ENCODE measurements around the gene NLGN1.

Gene NLGN1

GRCh38 chr3:173773800-173774199 lies 376.3 kb downstream of the NLGN1 start:
- Histone ChIP-seq H3K9me3 (ENCODE audit: low read length) (no peaks in the 10 kb centered on the region), H3K36me3 (ENCODE audit: insufficient read depth, low read length) (no peaks in the 10 kb centered on the region), H3K27ac (ENCODE audit: low read depth, low read length) (no peak overlapping the region), H3K4me3 (ENCODE audit: low read depth in 1 of 2, low read length in 2 of 2) (no peak overlapping the region), H3K9ac (ENCODE audit: low read length) (no peak overlapping the region), H3K27me3 (ENCODE audit: control insufficient read depth in 1 of 2, insufficient read depth in 2 of 2, low read length in 2 of 2) (no peaks in the 10 kb centered on the region), H3K4me1 (ENCODE audit: insufficient read depth, low read length) (no peaks in the 10 kb centered on the region)

GRCh38 chr3:173774294-173774693 lies 376.8 kb downstream of the NLGN1 start:
- Histone ChIP-seq H3K9me3 (ENCODE audit: low read length) (no peaks in the 10 kb centered on the region), H3K4me3 (ENCODE audit: low read depth in 1 of 2, low read length in 2 of 2) (no peak overlapping the region), H3K27ac (ENCODE audit: low read depth, low read length) (no peak overlapping the region), H3K27me3 (ENCODE audit: control insufficient read depth in 1 of 2, insufficient read depth in 2 of 2, low read length in 2 of 2) (no peaks in the 10 kb centered on the region), H3K36me3 (ENCODE audit: insufficient read depth, low read length) (no peaks in the 10 kb centered on the region), H3K9ac (ENCODE audit: low read length) (no peak overlapping the region), H3K4me1 (ENCODE audit: insufficient read depth, low read length) (no peaks in the 10 kb centered on the region)

GRCh38 chr3:173778251-173778650 lies 380.7 kb downstream of the NLGN1 start:
- no peaks in the 10 kb centered on the region for H3K4me1 ChIP-seq (ENCODE audit: insufficient read depth, low read length)
- H3K27me3 ChIP-seq (ENCODE audit: control insufficient read depth in 1 of 2, insufficient read depth in 2 of 2, low read length in 2 of 2) = no peaks in the 10 kb centered on the region
- H3K27ac ChIP-seq (ENCODE audit: low read depth, low read length) = no peak overlapping the region
- no peaks in the 10 kb centered on the region for H3K36me3 ChIP-seq (ENCODE audit: insufficient read depth, low read length)
- H3K9me3 ChIP-seq (ENCODE audit: low read length) = no peaks in the 10 kb centered on the region
- no peak overlapping the region for H3K4me3 ChIP-seq (ENCODE audit: low read depth in 1 of 2, low read length in 2 of 2)
- H3K9ac ChIP-seq (ENCODE audit: low read length) = no peak overlapping the region

GRCh38 chr3:173780067-173780466 lies 382.5 kb downstream of the NLGN1 start:
- Histone ChIP-seq H3K9me3 (ENCODE audit: low read length) (no peaks in the 10 kb centered on the region), H3K27ac (ENCODE audit: low read depth, low read length) (no peak overlapping the region), H3K9ac (ENCODE audit: low read length) (no peak overlapping the region), H3K4me1 (ENCODE audit: insufficient read depth, low read length) (no peaks in the 10 kb centered on the region), H3K36me3 (ENCODE audit: insufficient read depth, low read length) (no peaks in the 10 kb centered on the region), H3K27me3 (ENCODE audit: control insufficient read depth in 1 of 2, insufficient read depth in 2 of 2, low read length in 2 of 2) (no peaks in the 10 kb centered on the region), H3K4me3 (ENCODE audit: low read depth in 1 of 2, low read length in 2 of 2) (no peak overlapping the region)

GRCh38 chr3:173785004-173785403 lies 387.5 kb downstream of the NLGN1 start:
- Histone ChIP-seq H3K9ac (ENCODE audit: low read length) (no peak overlapping the region), H3K27ac (ENCODE audit: low read depth, low read length) (no peak overlapping the region), H3K4me1 (ENCODE audit: insufficient read depth, low read length) (no peaks in the 10 kb centered on the region), H3K27me3 (ENCODE audit: control insufficient read depth in 1 of 2, insufficient read depth in 2 of 2, low read length in 2 of 2) (no peaks in the 10 kb centered on the region), H3K36me3 (ENCODE audit: insufficient read depth, low read length) (no peaks in the 10 kb centered on the region), H3K4me3 (ENCODE audit: low read depth in 1 of 2, low read length in 2 of 2) (no peak overlapping the region), H3K9me3 (ENCODE audit: low read length) (no peaks in the 10 kb centered on the region)

GRCh38 chr3:173789530-173790162 lies 392.1 kb downstream of the NLGN1 start:
- no peak overlapping the region for H3K4me3 ChIP-seq (ENCODE audit: low read depth in 1 of 2, low read length in 2 of 2)
- H3K36me3 ChIP-seq (ENCODE audit: insufficient read depth, low read length) = no peaks in the 10 kb centered on the region
- no peak overlapping the region for H3K27ac ChIP-seq (ENCODE audit: low read depth, low read length)
- H3K4me1 ChIP-seq (ENCODE audit: insufficient read depth, low read length) = no peaks in the 10 kb centered on the region
- H3K27me3 ChIP-seq (ENCODE audit: control insufficient read depth in 1 of 2, insufficient read depth in 2 of 2, low read length in 2 of 2) = no peaks in the 10 kb centered on the region
- H3K9ac ChIP-seq (ENCODE audit: low read length) = no peak overlapping the region
- no peaks in the 10 kb centered on the region for H3K9me3 ChIP-seq (ENCODE audit: low read length)

GRCh38 chr3:173793963-173794362 lies 396.4 kb downstream of the NLGN1 start:
- no peaks in the 10 kb centered on the region for H3K36me3 ChIP-seq (ENCODE audit: insufficient read depth, low read length)
- no peaks in the 10 kb centered on the region for H3K4me1 ChIP-seq (ENCODE audit: insufficient read depth, low read length)
- H3K27ac ChIP-seq (ENCODE audit: low read depth, low read length) = no peak overlapping the region
- H3K9ac ChIP-seq (ENCODE audit: low read length) = no peak overlapping the region
- H3K4me3 ChIP-seq (ENCODE audit: low read depth in 1 of 2, low read length in 2 of 2) = no peak overlapping the region
- no peaks in the 10 kb centered on the region for H3K9me3 ChIP-seq (ENCODE audit: low read length)
- H3K27me3 ChIP-seq (ENCODE audit: control insufficient read depth in 1 of 2, insufficient read depth in 2 of 2, low read length in 2 of 2) = no peaks in the 10 kb centered on the region

GRCh38 chr3:173796405-173796804 lies 398.9 kb downstream of the NLGN1 start:
- no peaks in the 10 kb centered on the region for H3K4me1 ChIP-seq (ENCODE audit: insufficient read depth, low read length)
- no peak overlapping the region for H3K9ac ChIP-seq (ENCODE audit: low read length)
- no peaks in the 10 kb centered on the region for H3K9me3 ChIP-seq (ENCODE audit: low read length)
- H3K36me3 ChIP-seq (ENCODE audit: insufficient read depth, low read length) = no peaks in the 10 kb centered on the region
- no peak overlapping the region for H3K27ac ChIP-seq (ENCODE audit: low read depth, low read length)
- H3K4me3 ChIP-seq (ENCODE audit: low read depth in 1 of 2, low read length in 2 of 2) = no peak overlapping the region
- H3K27me3 ChIP-seq (ENCODE audit: control insufficient read depth in 1 of 2, insufficient read depth in 2 of 2, low read length in 2 of 2) = no peaks in the 10 kb centered on the region

- no peak overlapping the region for H3K4me3 ChIP-seq (ENCODE audit: low read depth in 1 of 2, low read length in 2 of 2)
- H3K4me1 ChIP-seq (ENCODE audit: insufficient read depth, low read length) = no peaks in the 10 kb centered on the region
- no peaks in the 10 kb centered on the region for H3K36me3 ChIP-seq (ENCODE audit: insufficient read depth, low read length)
- H3K27ac ChIP-seq (ENCODE audit: low read depth, low read length) = no peak overlapping the region
- no peaks in the 10 kb centered on the region for H3K9me3 ChIP-seq (ENCODE audit: low read length)
- no peak overlapping the region for H3K9ac ChIP-seq (ENCODE audit: low read length)
- no peaks in the 10 kb centered on the region for H3K27me3 ChIP-seq (ENCODE audit: control insufficient read depth in 1 of 2, insufficient read depth in 2 of 2, low read length in 2 of 2)
Observed at GRCh38 chr3:173796890-173797289, 399.3 kb downstream of the NLGN1 start.

GRCh38 chr3:173799060-173799816 lies 401.7 kb downstream of the NLGN1 start:
- Histone ChIP-seq H3K36me3 (ENCODE audit: insufficient read depth, low read length) (no peaks in the 10 kb centered on the region), H3K27me3 (ENCODE audit: control insufficient read depth in 1 of 2, insufficient read depth in 2 of 2, low read length in 2 of 2) (no peaks in the 10 kb centered on the region), H3K9ac (ENCODE audit: low read length) (no peak overlapping the region), H3K9me3 (ENCODE audit: low read length) (no peaks in the 10 kb centered on the region), H3K4me1 (ENCODE audit: insufficient read depth, low read length) (no peaks in the 10 kb centered on the region), H3K4me3 (ENCODE audit: low read depth in 1 of 2, low read length in 2 of 2) (no peak overlapping the region), H3K27ac (ENCODE audit: low read depth, low read length) (no peak overlapping the region)

GRCh38 chr3:173800154-173800553 lies 402.6 kb downstream of the NLGN1 start:
- Histone ChIP-seq H3K4me3 (ENCODE audit: low read depth in 1 of 2, low read length in 2 of 2) (no peak overlapping the region), H3K36me3 (ENCODE audit: insufficient read depth, low read length) (no peaks in the 10 kb centered on the region), H3K4me1 (ENCODE audit: insufficient read depth, low read length) (no peaks in the 10 kb centered on the region), H3K9me3 (ENCODE audit: low read length) (no peaks in the 10 kb centered on the region), H3K9ac (ENCODE audit: low read length) (no peak overlapping the region), H3K27me3 (ENCODE audit: control insufficient read depth in 1 of 2, insufficient read depth in 2 of 2, low read length in 2 of 2) (no peaks in the 10 kb centered on the region), H3K27ac (ENCODE audit: low read depth, low read length) (no peak overlapping the region)

GRCh38 chr3:173814809-173815208 lies 417.3 kb downstream of the NLGN1 start:
- H3K4me3 ChIP-seq (ENCODE audit: low read depth in 1 of 2, low read length in 2 of 2) = no peak overlapping the region
- no peak overlapping the region for H3K9ac ChIP-seq (ENCODE audit: low read length)
- no peaks in the 10 kb centered on the region for H3K4me1 ChIP-seq (ENCODE audit: insufficient read depth, low read length)
- no peaks in the 10 kb centered on the region for H3K9me3 ChIP-seq (ENCODE audit: low read length)
- no peaks in the 10 kb centered on the region for H3K27me3 ChIP-seq (ENCODE audit: control insufficient read depth in 1 of 2, insufficient read depth in 2 of 2, low read length in 2 of 2)
- no peak overlapping the region for H3K27ac ChIP-seq (ENCODE audit: low read depth, low read length)
- no peaks in the 10 kb centered on the region for H3K36me3 ChIP-seq (ENCODE audit: insufficient read depth, low read length)

All from muscle layer of colon (tissue), 2 donors.